ENCODE data around the gene EFNA1. TPM values are rescaled to one million over a fixed set of nuclear protein-coding genes. Genes with fewer than 3 reads are reported as not detected.
A peak's percentile ranks its signal among the peaks of the same experiment; 100 is the strongest.

The EFNA1 gene
- total and polyA plus RNA-seq, 2 of the 4 experiments (the other 2 are of a cell fraction): 0.90 to 1.6 TPM

DNA sequence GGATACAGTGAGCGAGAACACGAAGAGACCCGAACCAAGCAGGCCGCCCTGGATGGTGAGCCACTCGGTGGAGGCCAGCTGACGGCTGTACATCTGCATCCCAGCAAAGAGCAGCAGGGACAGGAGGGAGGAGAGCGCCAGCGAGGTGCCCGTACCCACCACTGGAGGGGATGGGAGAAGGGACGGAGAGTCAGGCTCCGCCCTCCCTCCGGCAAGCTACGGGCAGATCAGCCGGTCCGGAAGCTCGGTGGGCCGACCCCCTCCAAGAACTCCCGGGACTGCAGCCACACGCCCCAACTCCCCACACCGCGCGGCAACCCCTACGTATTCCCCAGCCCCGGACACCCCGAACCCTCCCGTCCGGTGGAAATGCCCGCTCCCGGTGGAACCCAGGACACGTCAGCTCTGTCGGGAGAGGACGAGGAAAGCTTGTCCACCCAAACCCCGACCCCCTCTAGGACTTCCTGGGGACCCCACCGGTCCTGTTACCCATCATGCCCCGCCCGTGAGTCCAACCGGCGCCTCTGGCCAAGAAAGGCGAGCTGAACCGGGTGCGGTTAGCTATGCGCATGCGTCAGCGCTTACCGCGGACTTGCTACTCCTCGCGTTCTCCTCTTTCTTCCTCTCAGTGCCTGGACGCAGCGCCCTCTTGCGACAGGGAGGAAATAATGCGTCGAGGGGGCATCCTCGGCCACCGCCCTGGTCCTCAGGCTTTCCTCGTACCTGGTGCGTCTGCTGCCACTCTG lies 45.2 kb downstream of the EFNA1 start, which contains the start of gene KRTCAP2:
Gene KRTCAP2, minus strand, starts transcription at position 573 of the 746 bp plus-strand sequence. Its CDS starts 80 bp downstream, at position 493.
- CTCF ChIA-PET: interaction anchor here (0.6 to 1.6 kb wide), 8 partner anchors 21 to 704 kb away, joined by 3 to 19 read pairs (median 6); partner anchors contain the start of genes CLK2, PBXIP1 and THBS3
- BruUV-seq (replicated peaks): no TSS peak
- peaks cover 0 to 46% of the 10 kb centered on the region in 2 experiments for H3K79me1 ChIP-seq (ENCODE audit: low read depth in 1 of 2, low read length in 2 of 2)

More for the DNA sequence above, 45.2 kb downstream of the EFNA1 start, which contains the start of gene KRTCAP2:
- peak within 1 kb of the TSS; percentile 83 for H4K91ac ChIP-seq (ENCODE audit: insufficient read depth, low read depth, low read length)
- H3K4ac ChIP-seq (ENCODE audit: low read depth, low read length): peak within 1 kb of the TSS; percentile 92
- peak within 1 kb of the TSS; percentile 66; the same call in 1 of the 2 replicates for H3K23ac ChIP-seq (ENCODE audit: low read depth, low read length)
- H3K56ac ChIP-seq (ENCODE audit: extremely low read depth, insufficient read depth, low read length): peak within 1 kb of the TSS; percentile 76
- H3K27ac ChIP-seq (ENCODE audit: insufficient read depth, low read length): peak within 1 kb of the TSS; percentile 93
- ATAC-seq (ENCODE audit: low read depth) (peak; percentile 80), DNase-seq (peak; percentile 95)
- H2AFZ ChIP-seq (replicated peaks; ENCODE audit: low read length, poor library complexity): peak within 1 kb of the TSS; percentile 96
- H4K20me1 ChIP-seq (ENCODE audit: insufficient read depth, low read length): no peaks in the 10 kb centered on the region
- no peak within 1 kb of the TSS; the same call in 2 of the 3 replicates for H2BK15ac ChIP-seq (ENCODE audit: low read depth, low read length)
- H4K8ac ChIP-seq (ENCODE audit: low read depth in 2 of 2, low read length in 2 of 2): peak within 1 kb of the TSS; percentile 34 to 98
- H3K36me3 ChIP-seq (ENCODE audit: control insufficient read depth, insufficient read depth, low read length): peaks cover 28% of the 10 kb centered on the region
- H2AK9ac ChIP-seq (replicated peaks; ENCODE audit: low read depth, low read length, poor library complexity): peak within 1 kb of the TSS; percentile 93
- in situ Hi-C loops (cut with MboI; ENCODE audit: low sequenced_read_pairs) (no loop called here), dilution Hi-C loops (cut with HindIII; ENCODE audit: low sequenced_read_pairs, unreplicated experiment) (no loop called here), intact Hi-C loops (cut with micrococcal nuclease) (loop anchor here (10.0 kb wide), 2 partner anchors 198 to 422 kb away; partner anchors contain the start of genes CKS1B and SHC1)
- peak within 1 kb of the TSS; percentile 37 for H2BK120ac ChIP-seq (ENCODE audit: low read depth, low read length)
- H2BK5ac ChIP-seq (ENCODE audit: low read depth, low read length, poor library complexity, severe bottlenecking): peak within 1 kb of the TSS; percentile 86
- TF ChIP-seq POLR2A (IDR thresholded peaks at IDR 0.05; ENCODE audit: low read depth, low read length) (peak; percentile 87), RCOR1 (IDR thresholded peaks at IDR 0.05; ENCODE audit: insufficient replicate concordance, low read length) (peak; percentile 85), CEBPB (IDR thresholded peaks at IDR 0.05; ENCODE audit: low read depth, low read length) (peak; percentile 54), SMC3 (IDR thresholded peaks at IDR 0.05; ENCODE audit: low read depth, low read length) (peak; percentile 21; the same call in 1 of the 2 replicates), RAD21 (IDR thresholded peaks at IDR 0.05; ENCODE audit: low read length) (peak; percentile 49), MXI1 (IDR thresholded peaks at IDR 0.05; ENCODE audit: borderline replicate concordance, low read depth, low read length) (no peak), MAZ (IDR thresholded peaks at IDR 0.05; ENCODE audit: borderline replicate concordance, low read depth, low read length) (peak; percentile 85; the same call in 1 of the 2 replicates), MAFK (IDR thresholded peaks at IDR 0.05; ENCODE audit: low read depth, low read length) (no peak), FOS (IDR thresholded peaks at IDR 0.05; ENCODE audit: low read depth, low read length) (no peak), CHD1 (IDR thresholded peaks at IDR 0.05; ENCODE audit: low read depth, low read length) (no peak; the same call in 1 of the 2 replicates)
- TF ChIP-seq, protein P1, sequence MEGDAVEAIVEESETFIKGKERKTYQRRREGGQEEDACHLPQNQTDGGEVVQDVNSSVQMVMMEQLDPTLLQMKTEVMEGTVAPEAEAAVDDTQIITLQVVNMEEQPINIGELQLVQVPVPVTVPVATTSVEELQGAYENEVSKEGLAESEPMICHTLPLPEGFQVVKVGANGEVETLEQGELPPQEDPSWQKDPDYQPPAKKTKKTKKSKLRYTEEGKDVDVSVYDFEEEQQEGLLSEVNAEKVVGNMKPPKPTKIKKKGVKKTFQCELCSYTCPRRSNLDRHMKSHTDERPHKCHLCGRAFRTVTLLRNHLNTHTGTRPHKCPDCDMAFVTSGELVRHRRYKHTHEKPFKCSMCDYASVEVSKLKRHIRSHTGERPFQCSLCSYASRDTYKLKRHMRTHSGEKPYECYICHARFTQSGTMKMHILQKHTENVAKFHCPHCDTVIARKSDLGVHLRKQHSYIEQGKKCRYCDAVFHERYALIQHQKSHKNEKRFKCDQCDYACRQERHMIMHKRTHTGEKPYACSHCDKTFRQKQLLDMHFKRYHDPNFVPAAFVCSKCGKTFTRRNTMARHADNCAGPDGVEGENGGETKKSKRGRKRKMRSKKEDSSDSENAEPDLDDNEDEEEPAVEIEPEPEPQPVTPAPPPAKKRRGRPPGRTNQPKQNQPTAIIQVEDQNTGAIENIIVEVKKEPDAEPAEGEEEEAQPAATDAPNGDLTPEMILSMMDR (conservative IDR thresholded peaks at IDR 0.05; ENCODE audit: low read depth, low read length): peak; percentile 97
- TF ChIP-seq, protein P2, sequence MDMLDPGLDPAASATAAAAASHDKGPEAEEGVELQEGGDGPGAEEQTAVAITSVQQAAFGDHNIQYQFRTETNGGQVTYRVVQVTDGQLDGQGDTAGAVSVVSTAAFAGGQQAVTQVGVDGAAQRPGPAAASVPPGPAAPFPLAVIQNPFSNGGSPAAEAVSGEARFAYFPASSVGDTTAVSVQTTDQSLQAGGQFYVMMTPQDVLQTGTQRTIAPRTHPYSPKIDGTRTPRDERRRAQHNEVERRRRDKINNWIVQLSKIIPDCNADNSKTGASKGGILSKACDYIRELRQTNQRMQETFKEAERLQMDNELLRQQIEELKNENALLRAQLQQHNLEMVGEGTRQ (IDR thresholded peaks at IDR 0.05; ENCODE audit: low read depth, low read length): no peak
- TF ChIP-seq, protein P3, sequence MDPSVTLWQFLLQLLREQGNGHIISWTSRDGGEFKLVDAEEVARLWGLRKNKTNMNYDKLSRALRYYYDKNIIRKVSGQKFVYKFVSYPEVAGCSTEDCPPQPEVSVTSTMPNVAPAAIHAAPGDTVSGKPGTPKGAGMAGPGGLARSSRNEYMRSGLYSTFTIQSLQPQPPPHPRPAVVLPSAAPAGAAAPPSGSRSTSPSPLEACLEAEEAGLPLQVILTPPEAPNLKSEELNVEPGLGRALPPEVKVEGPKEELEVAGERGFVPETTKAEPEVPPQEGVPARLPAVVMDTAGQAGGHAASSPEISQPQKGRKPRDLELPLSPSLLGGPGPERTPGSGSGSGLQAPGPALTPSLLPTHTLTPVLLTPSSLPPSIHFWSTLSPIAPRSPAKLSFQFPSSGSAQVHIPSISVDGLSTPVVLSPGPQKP (IDR thresholded peaks at IDR 0.05; ENCODE audit: borderline replicate concordance, low read depth, low read length): no peak
- peak within 1 kb of the TSS; percentile 94 for H3K4me2 ChIP-seq (ENCODE audit: low read depth, low read length)
- H2BK20ac ChIP-seq (ENCODE audit: low read depth, low read length): no peak within 1 kb of the TSS
- no peaks in the 10 kb centered on the region for H3K9me3 ChIP-seq (ENCODE audit: control insufficient read depth, insufficient read depth, low read length)
- peaks cover 2% of the 10 kb centered on the region; the same call in 1 of the 2 replicates for H3K9me1 ChIP-seq (ENCODE audit: insufficient read depth, low read length)
- peak within 1 kb of the TSS; percentile 94 for H3K9ac ChIP-seq (ENCODE audit: low read depth, low read length)
- H3K4me3 ChIP-seq (ENCODE audit: insufficient read depth, low read depth, low read length): peak within 1 kb of the TSS; percentile 81
- 0% methylated on average over 19 of the region's 57 CpGs; no CpG with 5 or more reads in 1 of the 2 experiments for WGBS, 2 experiments (ENCODE audit: extremely low coverage in 2 of 2, insufficient read length in 1 of 2)
- H3K27me3 ChIP-seq (ENCODE audit: control insufficient read depth, insufficient read depth, low read length): no peaks in the 10 kb centered on the region
- H3K18ac ChIP-seq (ENCODE audit: low read depth, low read length): peak within 1 kb of the TSS; percentile 38
- H3K4me1 ChIP-seq (ENCODE audit: control insufficient read depth, insufficient read depth, low read length): peaks cover 3% of the 10 kb centered on the region
- H3K14ac ChIP-seq (replicated peaks; ENCODE audit: low read depth, low read length): peak within 1 kb of the TSS; percentile 82
- POLR2A ChIA-PET (ENCODE audit: unreplicated experiment): interaction anchor here (0.9 to 1.0 kb wide), 2 partner anchors 21 to 52 kb away, joined by 3 to 4 read pairs; no protein-coding TSS in a partner anchor
- H2AK5ac ChIP-seq (ENCODE audit: low read depth, low read length): peak within 1 kb of the TSS; percentile 87
- peak within 1 kb of the TSS; percentile 92 for H4K5ac ChIP-seq (ENCODE audit: low read depth, low read length)
